Measurements from ENCODE around the gene SLC6A2.
"Not testable (repeated sequence)": the region's sequence is repeated elsewhere in the genome, so short reads cannot be mapped to it uniquely, and the experiment has no call there.

Gene SLC6A2

GRCh38 chr16:55655897-55656681, at the start of gene SLC6A2:
Gene SLC6A2, plus strand, starts transcription at chr16:55655988. Its CDS starts 707 bp downstream, at chr16:55656695.
- no peak for DNase-seq

DNA sequence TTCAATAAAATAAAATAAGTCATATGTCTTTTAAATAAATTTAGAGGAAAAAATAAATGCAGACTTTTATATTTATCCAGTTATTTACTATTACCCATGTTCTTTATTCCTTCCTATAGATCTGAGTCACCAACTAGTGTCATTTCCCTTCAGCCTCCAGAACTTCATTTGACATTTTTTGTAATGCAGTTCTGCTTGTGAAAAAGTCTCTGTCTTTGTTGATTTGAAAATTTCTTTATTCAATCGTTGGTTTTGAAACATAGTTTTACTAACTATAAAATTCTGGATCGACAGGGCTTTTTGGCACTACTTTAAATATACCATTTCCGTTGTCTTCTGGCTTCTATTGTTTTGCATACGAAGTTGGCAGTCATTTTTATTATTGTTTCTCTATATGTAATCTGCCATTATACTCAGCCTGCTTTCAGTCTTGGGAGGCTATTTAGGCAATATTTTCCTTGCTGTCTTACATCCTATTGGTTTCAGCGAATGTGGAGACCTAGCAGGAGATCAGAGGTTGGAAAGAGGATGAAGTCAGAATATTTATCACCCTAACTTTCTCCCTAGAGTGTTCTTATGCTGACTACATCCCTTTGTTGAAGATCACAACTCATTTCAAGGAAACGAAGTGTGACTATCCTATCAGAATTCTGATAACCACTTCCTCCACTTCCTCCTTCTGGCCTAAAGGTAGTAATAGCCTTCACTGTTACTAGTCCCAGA, 42.0 kb upstream of the SLC6A2 start:
- DNase-seq = no peak

DNA sequence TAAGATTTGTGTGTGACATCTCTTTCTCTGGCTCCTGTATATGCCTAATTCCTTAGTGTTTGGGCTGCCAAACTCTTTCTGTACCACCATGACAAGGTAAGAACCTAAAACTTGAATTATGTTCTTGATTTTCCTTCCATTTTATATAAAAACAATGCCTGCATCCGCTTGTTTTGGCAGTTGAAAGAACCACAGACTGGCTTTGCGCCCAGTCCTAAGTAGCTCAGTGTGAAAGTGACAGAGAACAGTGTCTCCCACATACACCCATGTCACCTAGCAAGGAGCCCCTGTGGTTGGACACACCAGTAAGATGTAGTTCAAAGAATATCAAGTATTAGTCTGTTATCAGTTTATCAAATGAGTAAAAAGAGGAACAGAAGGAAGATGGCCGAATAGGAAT, 40.7 kb upstream of the SLC6A2 start:
- DNase-seq = no peak

DNA sequence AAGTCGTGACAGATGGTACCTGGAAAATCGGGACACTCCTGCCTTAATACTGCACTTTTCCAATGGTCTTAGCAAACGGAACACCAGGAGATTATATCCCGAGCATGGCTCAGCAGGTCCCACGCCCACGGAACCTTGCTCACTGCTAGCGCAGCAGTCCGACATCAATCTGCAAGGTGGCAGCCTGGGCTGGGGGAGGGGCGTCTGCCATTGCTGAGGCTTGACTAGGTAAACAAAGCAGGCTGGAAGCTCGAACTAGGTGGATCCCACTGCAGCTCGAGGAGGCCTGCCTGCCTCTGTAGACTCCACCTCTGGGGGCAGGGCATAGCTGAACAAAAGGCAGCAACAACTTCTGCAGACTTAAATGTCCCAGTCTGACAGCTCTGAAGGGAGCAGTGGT, 40.1 kb upstream of the SLC6A2 start:
- not testable (repeated sequence) for DNase-seq

DNA sequence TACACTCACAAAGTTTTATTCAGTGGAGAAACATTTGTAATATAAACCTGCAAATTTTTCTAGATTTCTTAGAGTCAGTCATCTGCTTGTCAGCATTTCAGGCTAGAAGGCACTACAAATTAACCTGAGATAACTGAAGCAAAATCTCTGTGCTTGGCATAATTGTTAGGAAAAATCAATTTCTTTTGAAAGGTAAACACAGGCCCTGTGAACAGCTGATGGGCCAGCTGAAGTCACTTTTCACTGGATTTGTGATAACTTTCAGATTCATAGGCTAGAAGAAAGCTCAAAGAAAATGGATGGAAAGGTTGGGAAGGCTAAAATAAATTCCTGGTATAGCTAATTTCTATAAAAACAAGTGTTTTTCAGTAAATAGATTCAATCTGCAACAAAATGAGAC, 34.0 kb upstream of the SLC6A2 start:
- DNase-seq = no peak

- DNase-seq = no peak
Measured at GRCh38 chr16:55622272-55622671, 33.5 kb upstream of the SLC6A2 start.

GRCh38 chr16:55622930-55623561, 32.7 kb upstream of the SLC6A2 start:
- no peak for DNase-seq

DNA sequence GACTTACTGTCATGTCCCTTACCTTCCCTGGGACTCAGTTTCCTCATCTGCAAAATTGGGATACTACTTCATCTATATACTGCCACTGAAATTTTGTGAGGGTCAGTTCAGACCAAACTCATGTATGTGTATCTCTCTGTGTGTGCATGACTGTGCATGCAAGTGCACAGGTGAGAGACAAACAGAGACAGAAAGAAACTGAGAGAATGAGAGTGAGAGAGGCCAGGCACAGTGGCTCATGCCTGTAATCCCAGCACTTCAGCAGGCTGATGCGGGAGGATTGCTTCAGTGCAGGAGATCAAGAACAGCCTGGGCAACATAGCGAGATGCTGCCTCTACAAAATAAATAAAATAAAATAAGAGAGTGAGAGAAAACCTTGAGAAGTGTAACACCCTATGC, 32.1 kb upstream of the SLC6A2 start:
- DNase-seq = no peak

DNA sequence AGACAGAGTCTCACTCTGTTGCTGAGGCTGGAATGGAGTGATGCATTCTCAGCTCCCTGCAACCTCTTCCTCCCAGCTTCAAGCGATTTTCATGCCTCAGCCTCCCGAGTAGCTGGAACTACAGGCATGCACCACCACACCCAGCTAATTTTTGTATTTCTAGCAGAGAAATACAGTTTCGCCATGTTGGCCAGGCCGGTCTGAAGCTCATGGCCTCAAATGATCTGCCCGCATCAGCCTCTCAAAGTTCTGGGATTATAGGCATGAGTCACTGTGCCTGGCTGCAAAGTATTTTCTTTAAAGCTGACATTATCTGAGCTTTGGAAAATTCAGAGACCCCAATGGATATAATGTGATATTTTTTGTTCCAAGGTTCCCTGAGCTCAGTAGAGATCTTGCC, 31.1 kb upstream of the SLC6A2 start:
- no peak for DNase-seq

GRCh38 chr16:55625843-55626242, 29.9 kb upstream of the SLC6A2 start:
- no peak for DNase-seq

GRCh38 chr16:55628306-55628968, 27.4 kb upstream of the SLC6A2 start:
- DNase-seq = no peak

DNA sequence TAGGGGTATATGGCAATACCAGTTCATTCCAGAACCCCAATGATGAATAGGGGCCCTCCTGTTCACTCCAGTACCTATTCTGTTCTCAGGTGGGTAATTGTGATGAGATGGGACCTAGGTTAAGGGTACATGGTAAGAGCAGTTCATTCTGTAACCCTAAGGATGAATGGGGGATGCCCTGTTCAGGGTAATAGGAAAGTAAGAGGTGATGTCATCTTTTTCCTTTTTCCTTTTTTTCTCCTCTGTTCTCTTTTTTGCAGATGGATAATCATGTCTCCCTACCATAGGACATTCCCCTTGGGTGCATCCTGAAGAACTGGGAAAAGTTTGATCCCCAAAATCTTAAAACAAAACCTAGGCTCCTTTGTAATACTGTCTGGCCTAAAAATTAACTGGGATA, 25.0 kb upstream of the SLC6A2 start:
- DNase-seq = no peak

DNA sequence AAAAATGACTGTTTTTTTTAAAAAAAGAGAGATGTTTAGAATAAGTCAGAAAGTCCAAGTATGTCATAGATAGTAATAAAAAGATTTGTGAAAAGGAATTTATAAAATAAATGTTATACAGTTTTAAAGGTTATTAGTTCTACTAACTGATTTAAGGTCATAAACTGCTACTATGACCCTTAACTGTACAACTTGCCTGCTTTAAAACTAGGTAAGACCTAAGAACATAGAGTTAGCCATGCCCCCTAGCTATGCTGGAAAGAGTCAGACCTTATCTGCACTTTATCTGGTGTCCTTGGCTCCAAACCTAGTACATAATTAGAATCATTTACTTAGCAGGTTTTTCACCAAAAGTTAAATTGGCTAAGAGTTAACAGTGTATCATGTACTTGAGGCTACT, 23.5 kb upstream of the SLC6A2 start:
- no peak for DNase-seq

GRCh38 chr16:55634193-55634592, 21.6 kb upstream of the SLC6A2 start:
- no peak for DNase-seq

GRCh38 chr16:55638256-55638655, 17.5 kb upstream of the SLC6A2 start:
- DNase-seq = no peak

- no peak for DNase-seq
Measured at GRCh38 chr16:55640701-55641327, 15.0 kb upstream of the SLC6A2 start.

- no peak for DNase-seq
Measured at GRCh38 chr16:55641430-55642056, 14.2 kb upstream of the SLC6A2 start.

GRCh38 chr16:55642611-55643010, 13.2 kb upstream of the SLC6A2 start:
- DNase-seq = peak; percentile 7

DNA sequence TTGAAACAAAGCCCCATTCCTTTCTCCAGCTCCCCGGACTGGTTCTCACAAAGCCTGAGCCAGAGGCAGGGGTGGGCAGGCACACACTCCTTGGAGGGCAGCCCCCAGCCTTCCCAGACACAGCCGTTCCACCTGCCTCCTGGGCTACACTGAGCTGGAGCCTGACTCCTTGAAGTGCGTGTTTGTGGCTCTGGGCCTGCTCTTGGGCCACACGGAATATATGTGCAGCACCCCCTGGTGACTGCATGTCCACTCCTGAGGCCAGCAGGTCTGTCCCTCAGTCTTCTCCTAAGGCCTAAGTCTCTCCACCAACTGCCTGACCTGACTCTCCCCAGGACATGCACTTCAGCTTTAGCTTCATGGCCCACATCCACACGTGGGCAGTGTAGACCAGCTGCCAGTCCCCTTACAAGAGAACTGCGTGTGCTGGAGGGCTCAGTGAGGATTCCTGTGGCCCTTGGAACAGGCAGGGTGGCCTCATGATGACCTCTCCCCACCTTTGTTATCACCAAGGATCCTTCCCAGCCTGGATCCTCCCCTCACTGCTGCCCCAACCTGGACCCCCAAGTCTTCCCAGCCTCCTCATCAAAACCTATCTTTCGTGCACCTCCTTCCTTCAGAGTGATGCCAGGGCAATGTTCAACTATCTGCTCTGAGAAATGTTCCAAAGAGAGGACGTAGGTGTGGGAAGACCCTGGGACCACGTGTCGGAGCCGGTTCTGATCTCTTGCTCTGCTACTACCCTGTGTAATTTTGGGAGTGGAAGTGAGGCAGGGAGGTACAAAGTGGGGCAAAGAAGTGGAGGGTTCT, 12.4 kb upstream of the SLC6A2 start:
- DNase-seq = peak; percentile 19

GRCh38 chr16:55645986-55646385, 9.8 kb upstream of the SLC6A2 start:
- peak; percentile 5 for DNase-seq

DNA sequence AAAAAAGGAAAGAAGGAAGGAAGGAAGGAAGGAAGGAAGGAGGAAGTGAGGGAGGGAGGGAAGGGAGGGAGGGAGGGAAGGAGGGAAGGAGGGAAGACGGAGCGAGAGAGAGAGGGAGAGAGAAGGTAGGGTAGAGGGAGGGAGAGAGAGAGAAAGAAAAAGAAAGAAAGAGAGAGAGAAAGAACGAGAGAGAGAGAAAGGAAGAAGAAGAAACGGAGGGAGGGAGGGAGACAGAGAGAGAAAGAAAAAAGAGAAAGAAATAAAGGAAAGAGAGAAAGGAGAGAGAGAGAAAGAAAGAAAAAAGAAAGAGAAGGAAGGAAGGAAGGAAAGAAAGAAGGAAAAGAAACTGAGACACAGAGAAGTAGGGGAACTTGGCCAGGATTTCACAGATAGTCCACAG, 8.4 kb upstream of the SLC6A2 start:
- no peak for DNase-seq

DNA sequence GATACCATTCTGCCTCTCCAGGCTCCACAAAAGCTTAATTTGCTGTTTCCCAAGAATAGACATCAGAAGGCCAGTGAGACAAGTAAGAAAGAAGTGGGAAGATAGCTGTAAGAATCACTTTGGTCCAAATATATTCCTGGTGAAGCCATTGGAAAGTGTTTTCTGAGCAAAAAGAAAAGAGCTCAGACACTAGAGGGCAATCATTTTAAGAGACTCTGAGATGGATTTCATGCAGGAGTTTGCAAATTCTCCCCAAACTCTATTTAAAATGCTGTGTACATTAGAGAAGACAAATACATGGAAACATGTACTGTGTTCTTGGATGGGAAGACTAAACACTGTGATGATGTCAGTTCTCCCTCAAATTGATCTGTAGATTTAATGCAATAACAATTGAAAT, 8.0 kb upstream of the SLC6A2 start:
- DNase-seq = no peak

Measured in activated CD8-positive, alpha-beta memory T cell treated with anti-CD3 and anti-CD28 coated beads for 24 hours (primary cell).